HG03175 (cell line): ENCODE measurements around the gene ABCB11.

Experiments
- ATAC-seq: cut with Tn5 transposase; IDR thresholded peaks from one replicate; pipeline ENCODE4 v1.9.1; 2021; ENCODE audit warnings: mild to moderate bottlenecking, moderate library complexity; ENCODE audit not compliant: unreplicated experiment

The ABCB11 gene

GRCh38 chr2:169010633-169011460 lies 20.3 kb downstream of the ABCB11 start:
- no peak for ATAC-seq

GRCh38 chr2:169009865-169010579 lies 21.1 kb downstream of the ABCB11 start:
- no peak for ATAC-seq

GRCh38 chr2:169007941-169008340 lies 23.2 kb downstream of the ABCB11 start:
- ATAC-seq = no peak

- no peak for ATAC-seq
Observed at GRCh38 chr2:169007356-169007755, 23.8 kb downstream of the ABCB11 start.

GRCh38 chr2:169006665-169007064 lies 24.5 kb downstream of the ABCB11 start:
- no peak for ATAC-seq

GRCh38 chr2:169005994-169006393 lies 25.1 kb downstream of the ABCB11 start:
- ATAC-seq = no peak

GRCh38 chr2:169005080-169005598 lies 26.0 kb downstream of the ABCB11 start:
- ATAC-seq = no peak

- ATAC-seq = no peak
Observed at GRCh38 chr2:169002161-169002738, 28.9 kb downstream of the ABCB11 start.

- no peak for ATAC-seq
Observed at GRCh38 chr2:169001116-169001815, 29.9 kb downstream of the ABCB11 start.

GRCh38 chr2:168999668-169000213 lies 31.4 kb downstream of the ABCB11 start:
- ATAC-seq = no peak

- no peak for ATAC-seq
Observed at GRCh38 chr2:168998609-168999211, 32.4 kb downstream of the ABCB11 start.

GRCh38 chr2:168997794-168998193 lies 33.3 kb downstream of the ABCB11 start:
- ATAC-seq = no peak

- ATAC-seq = no peak
Observed at GRCh38 chr2:168997118-168997521, 34.0 kb downstream of the ABCB11 start.

- ATAC-seq = no peak
Observed at GRCh38 chr2:168995744-168996143, 35.4 kb downstream of the ABCB11 start.

GRCh38 chr2:168993538-168993937 lies 37.6 kb downstream of the ABCB11 start:
- no peak for ATAC-seq

- ATAC-seq = no peak
Observed at GRCh38 chr2:168992591-168993349, 38.4 kb downstream of the ABCB11 start.

- no peak for ATAC-seq
Observed at GRCh38 chr2:168992026-168992425, 39.1 kb downstream of the ABCB11 start.

GRCh38 chr2:168988755-168989154 lies 42.4 kb downstream of the ABCB11 start:
- no peak for ATAC-seq

- no peak for ATAC-seq
Observed at GRCh38 chr2:168986398-168986943, 44.7 kb downstream of the ABCB11 start.
